ENCODE results near the gene DLST.

Gene DLST

DNA sequence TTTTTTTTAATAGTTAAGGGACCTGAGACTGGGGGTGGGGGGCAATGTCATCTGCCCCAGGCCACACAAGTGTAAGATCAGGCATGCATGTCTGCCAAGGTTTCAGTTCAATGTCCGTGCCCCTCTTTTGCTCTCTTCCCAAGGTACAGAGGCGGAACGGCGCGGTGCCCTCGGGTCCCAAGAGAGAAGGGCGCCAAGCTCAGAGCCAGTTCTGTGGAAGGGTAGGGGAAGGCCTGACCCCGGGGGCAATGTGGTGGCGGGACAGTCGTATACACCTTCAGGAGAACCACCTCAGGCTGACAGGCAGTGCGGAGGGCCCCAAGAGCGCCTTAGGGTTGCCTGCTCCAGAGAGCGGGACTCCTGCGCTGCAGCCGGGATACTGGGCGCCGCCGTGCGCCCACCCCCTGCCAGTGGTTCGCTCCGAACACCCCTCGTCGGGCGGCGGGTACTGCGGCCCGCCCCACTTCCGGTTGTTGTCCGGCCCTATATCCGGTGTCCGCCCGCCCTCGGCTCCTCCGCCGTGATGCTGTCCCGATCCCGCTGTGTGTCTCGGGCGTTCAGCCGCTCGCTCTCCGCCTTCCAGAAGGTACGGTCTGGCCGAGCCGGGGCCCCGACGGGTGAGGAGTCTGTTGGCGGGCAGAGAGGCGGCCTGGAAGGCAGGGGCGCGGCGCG is at the start of gene DLST:
Gene DLST (plus strand): TSS at position 486 of the 672 bp plus-strand sequence. CDS start 38 bp downstream, at position 524.
- peak; percentile 94 for DNase-seq

GRCh38 chr14:74832849-74833248 is 48.9 kb upstream of the DLST start:
- no peak for DNase-seq

DNA sequence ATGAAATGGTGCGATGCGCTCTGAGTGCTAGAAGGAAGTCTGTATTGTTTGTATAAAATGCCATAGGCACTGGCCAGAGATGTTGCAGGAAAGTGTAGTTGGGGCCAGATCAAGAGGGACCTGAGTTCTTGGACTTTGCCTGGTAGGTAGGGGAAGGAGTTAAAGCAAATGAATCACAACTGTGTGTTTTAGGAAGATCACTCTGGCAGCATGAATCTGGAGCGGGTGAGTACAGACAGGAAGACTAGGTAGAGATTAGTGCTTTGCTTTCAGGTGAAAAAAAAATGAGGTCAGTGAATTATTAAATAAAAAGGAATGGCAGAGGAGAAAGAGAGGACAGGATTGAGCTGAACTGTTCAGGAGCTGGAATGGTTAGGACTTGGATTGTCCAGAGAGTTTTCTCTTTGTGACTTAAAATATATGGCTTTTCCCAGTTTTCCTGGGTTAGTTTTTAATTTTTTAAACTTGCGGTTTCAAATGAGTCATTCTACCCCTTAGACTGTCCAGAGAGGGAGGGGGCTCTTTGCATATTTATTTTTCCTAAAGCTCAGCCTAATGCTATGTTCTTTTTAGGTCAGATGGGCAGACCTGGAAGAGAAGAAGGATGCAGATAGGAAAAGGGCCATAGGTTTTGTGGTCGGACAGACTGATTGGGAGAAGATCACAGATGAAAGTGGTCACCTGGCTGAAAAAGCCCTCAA is 46.9 kb upstream of the DLST start:
- no peak for DNase-seq

- no peak for DNase-seq
Measured at GRCh38 chr14:74835645-74836250, 46.0 kb upstream of the DLST start.

GRCh38 chr14:74836251-74836960 is 45.3 kb upstream of the DLST start:
- no peak for DNase-seq

GRCh38 chr14:74838166-74838565 is 43.5 kb upstream of the DLST start:
- DNase-seq, result no peak

DNA sequence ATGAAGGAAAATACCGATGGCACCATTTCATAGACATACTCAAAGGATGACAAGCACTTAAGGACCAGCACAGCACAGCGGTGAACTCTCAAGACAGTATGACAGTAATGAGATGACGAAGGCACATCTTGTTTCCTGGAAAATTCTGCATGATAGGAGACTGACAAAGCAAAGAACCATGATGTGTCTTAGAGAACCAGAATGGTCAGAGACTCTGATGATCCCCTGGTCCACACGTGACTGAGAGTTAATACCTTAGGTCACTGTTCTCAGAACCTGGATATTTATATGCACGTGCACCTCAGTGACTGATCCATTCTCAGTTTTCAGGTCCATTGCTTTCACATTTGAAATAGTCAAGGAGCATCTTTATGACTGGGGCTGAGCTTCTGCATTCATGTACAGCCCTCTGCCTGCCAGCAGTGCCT is 41.1 kb upstream of the DLST start:
- DNase-seq, result no peak

GRCh38 chr14:74841230-74842207 is 40.2 kb upstream of the DLST start:
- DNase-seq, result no peak

DNA sequence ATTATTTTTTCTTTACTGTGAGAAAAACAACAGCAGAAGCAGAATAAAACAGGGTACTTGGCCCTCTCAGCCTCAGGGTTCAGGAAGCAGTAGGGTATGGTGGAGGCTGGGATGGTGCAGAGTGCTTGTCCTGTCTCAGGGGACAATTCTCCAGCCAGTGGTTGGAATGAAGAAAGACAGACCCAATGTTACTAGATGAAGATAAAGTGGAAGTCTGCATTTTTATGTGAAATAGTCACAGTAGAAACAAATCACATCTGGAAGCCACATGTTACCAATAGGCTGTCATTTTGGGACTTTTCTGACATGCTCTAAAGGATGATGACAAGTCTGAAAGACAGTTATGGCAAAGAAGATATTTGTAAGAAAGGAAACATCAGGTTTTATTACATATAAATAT is 38.1 kb upstream of the DLST start:
- DNase-seq, result no peak

GRCh38 chr14:74846168-74846567 is 35.5 kb upstream of the DLST start:
- DNase-seq, result no peak

- DNase-seq, result no peak
Measured at GRCh38 chr14:74846968-74847665, 34.6 kb upstream of the DLST start.

DNA sequence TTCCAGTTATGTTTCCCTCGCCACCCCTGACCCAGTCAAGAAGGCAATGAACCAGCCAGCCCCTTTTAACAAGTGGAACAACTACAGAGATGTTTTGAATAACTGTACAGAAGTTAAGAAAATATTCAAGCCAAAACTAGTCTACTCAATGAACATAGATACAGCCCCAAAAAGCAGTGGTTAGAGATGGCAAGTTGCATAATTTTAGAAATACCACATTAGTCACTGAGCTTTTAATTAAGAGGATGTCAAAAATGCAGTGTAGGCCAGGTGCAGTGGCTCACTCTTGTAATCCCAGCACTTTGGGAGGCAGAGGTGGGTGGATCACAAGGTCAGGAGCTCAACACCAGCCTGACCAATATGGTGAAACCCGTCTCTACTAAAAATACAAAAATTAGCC is 32.9 kb upstream of the DLST start:
- DNase-seq, result no peak

DNA sequence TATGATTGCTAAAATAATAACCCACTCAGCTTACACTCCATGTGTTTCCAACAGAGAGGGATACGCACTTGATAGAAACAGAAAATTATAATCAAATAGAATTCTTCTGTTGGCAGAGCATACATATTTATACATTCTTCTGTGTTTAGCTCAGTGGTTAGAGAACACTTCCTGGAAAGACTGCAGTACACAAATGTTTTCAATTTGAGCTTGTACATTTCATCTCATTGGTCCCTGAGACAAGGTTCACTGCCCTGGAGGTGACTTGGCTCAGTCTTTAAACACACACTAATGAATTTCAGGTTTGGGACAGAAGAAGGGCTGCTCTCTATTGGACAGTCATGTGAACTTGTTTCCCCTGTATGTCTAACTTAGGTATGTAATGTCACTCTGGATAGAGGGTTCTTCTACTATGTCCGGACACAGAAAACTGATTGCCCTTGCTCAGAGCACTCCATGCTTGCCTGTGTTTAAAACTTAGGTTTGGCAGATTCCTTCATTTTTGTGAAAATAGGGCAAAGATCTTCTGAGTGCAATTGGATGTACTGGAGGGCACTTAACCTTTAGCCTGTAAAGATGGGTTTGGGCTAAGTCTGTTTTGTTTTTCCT is 28.7 kb upstream of the DLST start:
- DNase-seq, result no peak

GRCh38 chr14:74853581-74853980 is 28.1 kb upstream of the DLST start:
- DNase-seq, result no peak

- DNase-seq, result no peak
Measured at GRCh38 chr14:74855021-74855420, 26.7 kb upstream of the DLST start.

GRCh38 chr14:74855945-74856344 is 25.8 kb upstream of the DLST start:
- DNase-seq, result no peak

DNA sequence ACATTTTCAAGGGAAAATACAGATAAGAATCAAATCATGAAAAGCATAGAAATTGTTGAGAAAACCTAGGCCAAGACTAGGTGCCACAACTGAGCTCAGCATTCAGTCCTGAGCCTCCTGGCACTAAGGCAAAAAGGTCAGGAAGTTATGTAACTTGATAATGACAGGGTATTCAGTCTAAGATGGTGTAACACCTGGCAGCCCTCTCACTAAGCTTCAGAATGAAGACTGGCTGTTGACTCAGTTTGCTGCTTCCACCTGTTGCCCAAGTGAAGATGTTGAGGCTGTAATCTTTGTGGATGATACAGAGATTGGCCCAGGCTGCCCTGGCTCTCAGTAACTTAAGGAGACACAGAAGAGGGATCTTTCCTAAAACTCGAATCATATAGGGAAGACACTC is 25.4 kb upstream of the DLST start:
- DNase-seq, result no peak

GRCh38 chr14:74858022-74858421 is 23.7 kb upstream of the DLST start:
- no peak for DNase-seq

DNA sequence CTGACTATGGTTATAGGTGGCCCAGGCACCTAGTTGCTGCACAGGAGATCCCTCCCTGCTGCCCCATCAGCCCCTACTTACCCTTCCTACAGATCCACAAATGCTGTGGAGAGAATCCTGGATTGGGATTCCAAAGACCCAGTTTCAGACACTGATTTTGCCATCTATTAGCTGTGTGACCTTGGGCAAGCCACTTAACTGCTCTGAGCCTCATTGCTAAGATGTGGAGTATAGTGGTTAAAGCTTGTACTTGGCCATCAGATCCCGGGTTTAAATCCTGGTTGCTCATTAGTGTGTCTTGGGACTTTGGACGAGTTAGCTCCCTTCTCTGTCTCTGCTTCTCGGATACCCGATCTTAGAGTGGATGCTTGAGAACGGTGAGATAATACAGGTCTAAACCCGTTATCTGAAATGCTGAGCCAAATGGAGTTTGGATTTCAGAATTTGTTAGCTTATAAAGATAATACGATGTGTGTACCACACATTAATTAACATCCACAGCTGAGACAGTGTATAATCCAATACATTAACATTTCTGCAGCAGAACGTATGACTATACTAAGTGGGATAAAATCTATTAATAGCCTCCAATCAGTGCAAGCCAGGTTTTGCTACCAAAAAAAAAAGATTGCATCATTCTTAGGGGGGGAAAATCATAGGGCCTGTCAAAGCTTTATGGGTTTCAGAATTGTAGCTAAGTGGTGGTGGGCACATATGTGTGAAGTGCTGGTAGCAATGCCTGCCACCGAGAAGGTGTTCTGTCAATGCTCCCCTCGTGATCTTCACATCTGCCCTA is 21.8 kb upstream of the DLST start:
- DNase-seq, result no peak
